Measurements from ENCODE around the gene BRINP3. TPM values are rescaled to one million over a fixed set of nuclear protein-coding genes. Genes with fewer than 3 reads are reported as not detected.

Gene BRINP3
- total and polyA plus RNA-seq, 9 of the 15 experiments (the other 6 are each of a cell fraction or from before 2014, with no cell fraction given), result 0.09 to 0.75 (median 0.19) TPM; not detected in 1

- Histone ChIP-seq H3K9me3 (replicated peaks; ENCODE audit: control insufficient read depth, insufficient read depth, low read depth, low read length) (no peaks in the 10 kb centered on the region), H3K27me3 (ENCODE audit: control insufficient read depth in 2 of 2, insufficient read depth in 2 of 2, low read length in 2 of 2) (no peaks in the 10 kb centered on the region), H3K4me1 (replicated peaks in 1 of 2; ENCODE audit: control insufficient read depth in 2 of 2, insufficient read depth in 2 of 2, low read length in 2 of 2) (no peaks in the 10 kb centered on the region), H3K4me2 (ENCODE audit: insufficient read depth, low read length) (no peak overlapping the region), H4K20me1 (replicated peaks; ENCODE audit: control insufficient read depth, insufficient read depth, low read length) (no peaks in the 10 kb centered on the region), H3K36me3 (ENCODE audit: control insufficient read depth, insufficient read depth, low read length) (no peaks in the 10 kb centered on the region), H2AFZ (ENCODE audit: low read depth, low read length) (no peak overlapping the region), H3K9me1 (ENCODE audit: control insufficient read depth, insufficient read depth, low read length) (no peaks in the 10 kb centered on the region), H3K9ac (ENCODE audit: insufficient read depth in 1 of 2, low read depth in 2 of 2, low read length in 2 of 2) (no peak overlapping the region), H3K27ac (ENCODE audit: extremely low read depth, low read depth, low read length) (no peak overlapping the region), H3K79me2 (ENCODE audit: control insufficient read depth, insufficient read depth, low read length) (no peaks in the 10 kb centered on the region), H3K4me3 (no peak overlapping the region)
- DNase-seq (ENCODE audit: extremely low read depth in 1 of 4, low spot score in 3 of 4) (no peak), FAIRE-seq (no peak), ATAC-seq (no peak)
- in situ Hi-C loops (cut with MboI) (no loop called here), intact Hi-C loops (cut with micrococcal nuclease) (no loop called here)
- BruUV-seq (replicated peaks), result no TSS peak
- POLR2A ChIA-PET, result no interaction called here
- CTCF ChIA-PET (ENCODE audit: low intra/inter-chr PET ratio), result no interaction called here
- WGBS (ENCODE audit: insufficient coverage, low coverage, missing lambda C conversion rate), result 0% methylated on average over 1 of the region's 2 CpGs
- no peak for TF ChIP-seq ZNF41 (CRISPR knock-in tag; conservative IDR thresholded peaks at IDR 0.05)
- TF ChIP-seq, protein P1, sequence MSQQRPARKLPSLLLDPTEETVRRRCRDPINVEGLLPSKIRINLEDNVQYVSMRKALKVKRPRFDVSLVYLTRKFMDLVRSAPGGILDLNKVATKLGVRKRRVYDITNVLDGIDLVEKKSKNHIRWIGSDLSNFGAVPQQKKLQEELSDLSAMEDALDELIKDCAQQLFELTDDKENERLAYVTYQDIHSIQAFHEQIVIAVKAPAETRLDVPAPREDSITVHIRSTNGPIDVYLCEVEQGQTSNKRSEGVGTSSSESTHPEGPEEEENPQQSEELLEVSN (IDR thresholded peaks at IDR 0.05; ENCODE audit: borderline replicate concordance in 1 of 2, extremely low read depth in 1 of 2, insufficient read depth in 1 of 2, insufficient read length in 1 of 2, low read depth in 1 of 2, low read length in 1 of 2, poor library complexity in 1 of 2, severe bottlenecking in 1 of 2), result no peak
- TF ChIP-seq ZFP91 (CRISPR knock-in tag; IDR thresholded peaks at IDR 0.05), result no peak
- TF ChIP-seq ZNF24 (IDR thresholded peaks at IDR 0.05), result no peak
- TF ChIP-seq MCM7 (IDR thresholded peaks at IDR 0.05), result no peak
- no peak for TF ChIP-seq CCNT2 (IDR thresholded peaks at IDR 0.05; ENCODE audit: borderline replicate concordance, extremely low read depth, insufficient read length, low read depth, low read length)
- no peak for TF ChIP-seq SOX6 (IDR thresholded peaks at IDR 0.05)
- TF ChIP-seq POLR2A (conservative IDR thresholded peaks at IDR 0.05), result no peak
- TF ChIP-seq MTF1 (CRISPR knock-in tag; IDR thresholded peaks at IDR 0.05; ENCODE audit: borderline replicate concordance), result no peak
- TF ChIP-seq PRDM10 (IDR thresholded peaks at IDR 0.05; ENCODE audit: partially characterized antibody), result no peak
- no peak for TF ChIP-seq ELF1 (tag; IDR thresholded peaks at IDR 0.05)
- no peak for TF ChIP-seq CEBPZ (IDR thresholded peaks at IDR 0.05; ENCODE audit: borderline replicate concordance, low read depth, low read length)
- no peak for TF ChIP-seq CCAR2 (IDR thresholded peaks at IDR 0.05; ENCODE audit: low read depth, low read length)
- no peak for TF ChIP-seq HLTF (IDR thresholded peaks at IDR 0.05)
These were observed 33.9 kb upstream of the BRINP3 start for GRCh38 chr1:190511554-190511953.
